OCI-LY1 (cell line): ENCODE measurements around the gene GPR176.

Experiments used
- H2AFZ ChIP-seq: fragments of 200-600 bp; sonication (generic), shearing (Covaris generic); 2 replicates; pipeline ENCODE4 v1.6.0; 2014; ENCODE audit warnings: antibody characterized with exemption, mild to moderate bottlenecking, low read length
- H3F3A ChIP-seq: fragments of 200-600 bp; sonication (generic), shearing (Covaris generic); 2 replicates; pipeline ENCODE4 v1.6.0; 2014; ENCODE audit warnings: mild to moderate bottlenecking, antibody characterized with exemption, low read length, moderate library complexity; ENCODE audit not compliant: insufficient read depth
- H3K27ac ChIP-seq: fragments of 200-600 bp; sonication (generic); 2 replicates; pipeline ENCODE4 v1.5.1; 2014; ENCODE audit warnings: low read length, mixed run types, mild to moderate bottlenecking, low read depth; ENCODE audit not compliant: poor library complexity, severe bottlenecking
- H3K27me3 ChIP-seq: fragments of 200-600 bp; sonication (generic); 2 replicates; pipeline ENCODE4 v1.6.0; 2014; ENCODE audit warnings: antibody characterized with exemption, mild to moderate bottlenecking, low read length, moderate library complexity; ENCODE audit not compliant: insufficient read depth
- H3K36me3 ChIP-seq: fragments of 200-600 bp; sonication (generic); 2 replicates; pipeline ENCODE4 v1.6.1; 2014; ENCODE audit warnings: mild to moderate bottlenecking, antibody characterized with exemption, low read length, moderate library complexity, mixed read lengths; ENCODE audit not compliant: insufficient read depth
- H3K4me1 ChIP-seq: fragments of 200-600 bp; sonication (generic); 2 replicates; pipeline ENCODE4 v1.5.1; 2014; ENCODE audit warnings: mild to moderate bottlenecking, low read length, moderate library complexity; ENCODE audit not compliant: insufficient read depth, severe bottlenecking
- H3K4me2 ChIP-seq: fragments of 200-600 bp; sonication (generic), shearing (Covaris generic); 2 replicates; pipeline ENCODE4 v1.6.1; 2014; ENCODE audit warnings: low read length
- H3K4me3 ChIP-seq: fragments of 200-600 bp; sonication (generic); 2 replicates; pipeline ENCODE4 v1.5.1; 2014; ENCODE audit warnings: low read length, low read depth, mild to moderate bottlenecking, mixed read lengths; ENCODE audit not compliant: poor library complexity, severe bottlenecking
- H3K79me2 ChIP-seq: fragments of 200-600 bp; shearing (Covaris generic); 2 replicates; pipeline ENCODE4 v1.6.1; 2016; ENCODE audit warnings: mixed run types, low read length, mixed read lengths; ENCODE audit not compliant: insufficient read depth
- H3K9ac ChIP-seq: fragments of 200-600 bp; sonication (generic), shearing (Covaris generic); 2 replicates; pipeline ENCODE4 v1.6.1; 2014; ENCODE audit warnings: mild to moderate bottlenecking, low read length, mixed read lengths
- H3K9me2 ChIP-seq: fragments of 200-600 bp; sonication (generic), shearing (Covaris generic); 2 replicates; pipeline ENCODE4 v1.6.1; 2014; ENCODE audit warnings: low read depth, mild to moderate bottlenecking, low read length, mixed read lengths
- H3K9me3 ChIP-seq: fragments of 200-600 bp; shearing (Covaris generic); 2 replicates; pipeline ENCODE4 v1.6.1; 2014; ENCODE audit warnings: low read length, mixed read lengths
- H4K20me1 ChIP-seq: fragments of 200-600 bp; sonication (generic), shearing (Covaris generic); 2 replicates; pipeline ENCODE4 v1.6.0; 2016; ENCODE audit warnings: mild to moderate bottlenecking, low read length; ENCODE audit not compliant: insufficient read depth
- EZH2 ChIP-seq: fragments of 200-600 bp; sonication (generic), shearing (Covaris generic); IDR thresholded peaks from 2 replicates; pipeline ENCODE4 v1.8.0; 2017; ENCODE audit warnings: borderline replicate concordance, mixed run types, mild to moderate bottlenecking, antibody characterized with exemption, low read length, moderate library complexity, mixed read lengths
- TF ChIP-seq, protein P1 (sequence below): fragments of 200-600 bp; sonication (generic), shearing (Covaris generic); IDR thresholded peaks from 2 replicates; pipeline ENCODE4 v1.5.1; 2017; ENCODE audit warnings: mild to moderate bottlenecking, antibody characterized with exemption, low read length, moderate library complexity, mixed read lengths

GPR176 gene

DNA sequence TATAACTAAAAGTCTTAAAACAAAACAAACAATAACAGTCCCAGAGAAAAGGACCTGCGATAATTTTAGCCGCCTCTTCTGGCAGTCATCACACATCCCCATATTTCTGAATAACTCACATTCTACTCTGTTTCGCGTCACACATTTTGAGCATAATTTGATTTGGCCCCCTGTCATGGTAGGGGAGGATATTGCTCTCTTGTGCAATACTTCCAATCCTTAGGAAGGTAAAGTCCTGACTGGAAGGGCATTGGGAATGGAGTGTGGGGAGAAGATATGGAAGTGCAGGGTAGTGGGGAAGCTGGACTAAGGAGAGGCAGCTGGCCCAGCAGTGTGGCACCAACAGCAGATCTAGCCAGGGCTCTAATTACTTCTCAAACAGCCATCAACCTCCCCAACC lies 126.1 kb downstream of the GPR176 start:
- Histone ChIP-seq H3K27me3 (no peaks in the 10 kb centered on the region; the same call in 1 of the 2 replicates), H3K9me3 (no peaks in the 10 kb centered on the region), H3K4me2 (no peak overlapping the region), H3K9me2 (no peaks in the 10 kb centered on the region), H4K20me1 (no peaks in the 10 kb centered on the region), H3K4me1 (peaks cover 5% of the 10 kb centered on the region), H3F3A (no peaks in the 10 kb centered on the region), H3K79me2 (no peaks in the 10 kb centered on the region), H2AFZ (no peak overlapping the region), H3K36me3 (no peaks in the 10 kb centered on the region), H3K27ac (no peak overlapping the region), H3K9ac (no peak overlapping the region), H3K4me3 (no peak overlapping the region)
- no peak for TF ChIP-seq EZH2
- TF ChIP-seq, protein P1, sequence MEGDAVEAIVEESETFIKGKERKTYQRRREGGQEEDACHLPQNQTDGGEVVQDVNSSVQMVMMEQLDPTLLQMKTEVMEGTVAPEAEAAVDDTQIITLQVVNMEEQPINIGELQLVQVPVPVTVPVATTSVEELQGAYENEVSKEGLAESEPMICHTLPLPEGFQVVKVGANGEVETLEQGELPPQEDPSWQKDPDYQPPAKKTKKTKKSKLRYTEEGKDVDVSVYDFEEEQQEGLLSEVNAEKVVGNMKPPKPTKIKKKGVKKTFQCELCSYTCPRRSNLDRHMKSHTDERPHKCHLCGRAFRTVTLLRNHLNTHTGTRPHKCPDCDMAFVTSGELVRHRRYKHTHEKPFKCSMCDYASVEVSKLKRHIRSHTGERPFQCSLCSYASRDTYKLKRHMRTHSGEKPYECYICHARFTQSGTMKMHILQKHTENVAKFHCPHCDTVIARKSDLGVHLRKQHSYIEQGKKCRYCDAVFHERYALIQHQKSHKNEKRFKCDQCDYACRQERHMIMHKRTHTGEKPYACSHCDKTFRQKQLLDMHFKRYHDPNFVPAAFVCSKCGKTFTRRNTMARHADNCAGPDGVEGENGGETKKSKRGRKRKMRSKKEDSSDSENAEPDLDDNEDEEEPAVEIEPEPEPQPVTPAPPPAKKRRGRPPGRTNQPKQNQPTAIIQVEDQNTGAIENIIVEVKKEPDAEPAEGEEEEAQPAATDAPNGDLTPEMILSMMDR, result no peak

DNA sequence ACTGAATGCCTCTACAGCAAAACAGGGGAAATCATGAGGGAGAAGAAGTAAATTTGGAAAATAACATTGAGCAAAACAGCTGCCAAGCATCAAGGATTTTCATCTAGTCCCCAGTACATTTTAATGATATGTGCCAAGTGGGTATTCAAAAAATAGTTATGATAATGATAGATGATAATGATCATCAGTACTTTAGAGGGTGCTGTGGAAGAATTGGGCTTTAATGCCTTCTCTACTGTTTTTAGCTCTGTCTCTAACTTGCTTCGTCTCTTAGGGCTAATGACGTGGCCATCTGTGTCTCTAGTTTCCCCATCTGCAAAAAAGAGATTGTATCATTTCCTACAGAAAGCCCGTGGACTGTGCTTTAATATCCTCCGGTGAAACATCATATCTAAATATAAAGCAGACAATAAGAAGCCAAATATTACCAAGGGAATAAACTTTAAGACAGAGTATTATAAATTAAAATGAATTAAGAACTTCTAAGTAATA lies 127.2 kb downstream of the GPR176 start:
- Histone ChIP-seq H4K20me1 (no peaks in the 10 kb centered on the region), H3K9me2 (no peaks in the 10 kb centered on the region), H3K27ac (no peak overlapping the region), H3K36me3 (no peaks in the 10 kb centered on the region), H3K4me3 (no peak overlapping the region), H3K9ac (no peak overlapping the region), H3K27me3 (no peaks in the 10 kb centered on the region), H3K9me3 (no peaks in the 10 kb centered on the region), H3K4me1 (peaks cover 5% of the 10 kb centered on the region), H3K4me2 (no peak overlapping the region), H2AFZ (no peak overlapping the region), H3K79me2 (no peaks in the 10 kb centered on the region), H3F3A (no peaks in the 10 kb centered on the region)
- TF ChIP-seq, protein P1, result no peak
- TF ChIP-seq EZH2, result no peak

DNA sequence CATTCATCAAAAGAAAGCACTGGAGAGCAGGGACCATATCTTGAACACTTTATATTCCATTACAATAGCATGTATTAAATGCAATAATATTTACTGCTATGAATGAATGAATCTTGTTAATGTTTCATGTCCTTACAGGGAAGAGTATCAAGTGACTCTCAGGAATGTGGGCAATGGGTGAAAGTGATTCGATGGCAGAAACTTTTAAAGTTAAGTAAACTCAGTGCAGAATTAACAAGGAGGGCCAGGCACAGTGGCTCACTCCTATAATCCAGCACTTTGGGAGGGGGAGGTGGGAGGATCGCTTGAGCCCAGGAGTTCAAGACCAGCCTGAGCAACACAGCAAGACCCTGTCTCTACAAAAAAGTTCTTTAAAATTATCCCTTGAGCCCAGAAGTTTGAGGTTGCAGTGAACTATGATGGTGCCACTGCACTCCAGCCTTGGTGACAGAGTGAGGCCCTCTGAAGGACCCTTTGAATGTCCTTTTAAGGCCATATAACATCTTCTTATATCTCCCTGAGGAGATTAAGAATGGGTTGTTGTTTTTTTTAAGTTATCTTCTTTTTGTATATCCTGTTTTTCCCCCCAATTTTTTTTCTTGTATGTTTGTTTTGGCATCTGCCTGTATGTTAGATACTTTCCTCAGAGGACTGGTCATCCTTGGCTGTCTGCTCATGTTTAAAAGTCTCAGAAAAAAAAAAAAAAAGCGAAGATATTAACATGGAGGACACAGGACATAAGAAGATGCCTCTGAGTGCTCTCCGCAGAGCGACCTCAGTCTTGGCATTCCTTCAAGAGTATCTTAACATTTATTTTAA lies 127.8 kb downstream of the GPR176 start:
- no peak overlapping the region for H2AFZ ChIP-seq
- H3K27ac ChIP-seq, result no peak overlapping the region
- H3K4me3 ChIP-seq, result no peak overlapping the region
- H3K9me3 ChIP-seq, result no peaks in the 10 kb centered on the region
- no peaks in the 10 kb centered on the region for H3K27me3 ChIP-seq
- no peaks in the 10 kb centered on the region for H3K79me2 ChIP-seq
- no peak overlapping the region for H3K4me2 ChIP-seq
- H3K9me2 ChIP-seq, result no peaks in the 10 kb centered on the region
- H3K4me1 ChIP-seq, result peaks cover under 1% of the 10 kb centered on the region
- no peak for TF ChIP-seq EZH2
- TF ChIP-seq, protein P1, result no peak
- H3K9ac ChIP-seq, result no peak overlapping the region
- no peaks in the 10 kb centered on the region for H4K20me1 ChIP-seq
- H3K36me3 ChIP-seq, result no peaks in the 10 kb centered on the region
- H3F3A ChIP-seq, result no peaks in the 10 kb centered on the region
